ENCODE measurements around the gene IRF4.

The IRF4 gene

DNA sequence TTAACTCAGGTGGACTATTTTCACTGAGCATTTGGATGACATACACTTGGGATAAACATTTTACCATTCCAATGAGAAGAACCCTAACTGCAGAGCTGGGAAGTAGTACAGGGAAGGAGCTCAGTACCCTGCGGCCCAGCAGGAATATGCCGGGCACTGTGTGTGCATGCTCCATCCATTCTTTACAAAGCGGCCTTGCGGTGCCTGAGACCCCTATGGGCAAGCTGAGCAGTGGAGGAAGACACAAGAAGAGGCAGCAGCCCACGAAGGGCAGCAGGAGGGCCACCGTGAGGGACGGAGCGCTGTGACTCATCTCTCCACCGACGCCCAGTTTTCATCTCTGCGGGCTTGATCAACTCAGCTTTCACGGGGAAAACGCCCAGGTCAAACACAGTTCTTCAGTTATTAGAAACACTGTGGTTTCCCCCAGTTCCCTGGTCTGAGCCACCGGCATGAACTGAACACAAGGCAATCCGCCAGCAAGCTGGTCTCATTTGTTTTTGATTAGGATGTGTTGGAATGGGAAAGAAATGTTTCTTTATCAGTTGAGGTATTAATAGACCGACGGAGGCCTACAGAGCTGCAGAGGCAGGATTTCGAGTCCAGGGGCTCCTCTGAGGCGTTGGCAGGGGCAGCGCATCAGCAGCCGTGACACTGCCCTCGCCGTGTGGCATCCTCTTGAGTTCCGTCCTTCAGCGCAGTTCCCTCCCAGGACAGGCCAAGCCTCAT is 44.9 kb downstream of the IRF4 start:
- no peak overlapping the region for H3K27ac ChIP-seq
- DNase-seq (ENCODE audit: low read depth, low spot score) = no peak

DNA sequence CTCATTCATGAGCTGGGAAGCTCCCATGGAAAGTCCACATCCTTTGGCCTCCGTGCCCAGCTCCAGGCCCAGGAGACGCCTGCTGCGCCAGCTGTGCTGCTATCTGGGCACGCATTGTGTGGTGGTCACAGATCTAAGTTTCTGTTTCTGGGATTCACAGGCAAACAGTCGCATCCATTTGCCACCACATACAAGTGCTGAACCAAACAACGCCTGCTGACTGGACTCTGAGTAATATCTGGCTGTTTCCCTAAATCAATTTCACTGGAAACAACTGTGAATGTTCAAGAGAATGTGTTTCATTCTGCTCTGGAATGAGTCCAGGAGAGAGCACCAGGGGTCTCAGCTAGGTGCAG is 45.5 kb downstream of the IRF4 start:
- DNase-seq (ENCODE audit: low read depth, low spot score) = no peak
- no peak overlapping the region for H3K27ac ChIP-seq

DNA sequence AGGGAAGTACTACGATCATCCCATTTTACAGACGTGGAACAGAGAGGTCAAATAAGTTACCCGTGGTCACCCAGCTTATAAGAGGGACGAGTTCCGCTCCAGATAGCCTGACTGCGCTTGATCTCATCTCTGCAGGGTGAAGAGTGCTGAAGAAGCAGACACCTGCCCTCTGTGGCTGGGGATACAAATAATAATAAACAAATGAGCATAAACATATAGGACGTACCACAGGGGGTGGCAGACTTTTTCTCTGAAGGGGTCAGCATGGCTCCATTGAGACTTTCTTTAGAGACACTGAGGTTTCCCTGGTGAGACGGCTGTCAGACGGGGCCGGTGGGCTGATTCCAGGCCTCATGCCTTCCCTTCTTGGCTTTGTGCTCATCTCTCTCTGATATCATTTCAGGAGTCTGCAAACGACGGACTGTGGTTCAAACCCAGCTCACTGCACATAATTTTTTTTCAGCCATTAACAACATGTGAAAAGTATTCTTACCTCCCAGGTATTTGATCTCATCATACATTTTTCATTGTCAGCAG is 47.1 kb downstream of the IRF4 start:
- DNase-seq (ENCODE audit: low read depth, low spot score) = no peak

DNA sequence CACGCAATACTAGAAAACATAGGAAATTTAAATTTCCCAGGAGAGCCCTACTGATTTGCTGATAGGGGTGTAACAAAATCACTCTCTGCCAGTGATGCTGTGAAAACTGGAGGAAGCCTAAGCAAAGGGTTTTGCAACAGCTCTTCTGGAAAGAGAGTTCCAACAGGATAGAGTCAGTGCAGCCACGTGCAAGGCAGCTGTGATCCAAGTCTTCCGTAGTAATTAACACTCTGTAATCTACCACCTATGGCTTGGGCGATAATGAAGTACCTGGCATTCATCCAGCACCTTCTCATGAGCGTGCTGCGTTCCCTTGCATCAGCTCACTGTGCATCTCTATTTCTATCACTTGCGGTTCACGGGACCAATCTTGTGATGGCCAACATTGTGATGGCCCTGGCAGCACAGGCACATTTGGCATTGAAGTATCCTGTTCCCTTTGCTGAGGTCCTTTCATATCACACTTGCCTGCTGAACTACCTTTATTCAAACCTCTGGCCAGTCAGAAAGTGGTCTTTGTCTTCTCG is 48.2 kb downstream of the IRF4 start:
- no peak overlapping the region for H3K27ac ChIP-seq
- DNase-seq (ENCODE audit: low read depth, low spot score) = no peak

More for the DNA sequence above, 47.1 kb downstream of the IRF4 start:
- H3K27ac ChIP-seq = no peak overlapping the region

DNA sequence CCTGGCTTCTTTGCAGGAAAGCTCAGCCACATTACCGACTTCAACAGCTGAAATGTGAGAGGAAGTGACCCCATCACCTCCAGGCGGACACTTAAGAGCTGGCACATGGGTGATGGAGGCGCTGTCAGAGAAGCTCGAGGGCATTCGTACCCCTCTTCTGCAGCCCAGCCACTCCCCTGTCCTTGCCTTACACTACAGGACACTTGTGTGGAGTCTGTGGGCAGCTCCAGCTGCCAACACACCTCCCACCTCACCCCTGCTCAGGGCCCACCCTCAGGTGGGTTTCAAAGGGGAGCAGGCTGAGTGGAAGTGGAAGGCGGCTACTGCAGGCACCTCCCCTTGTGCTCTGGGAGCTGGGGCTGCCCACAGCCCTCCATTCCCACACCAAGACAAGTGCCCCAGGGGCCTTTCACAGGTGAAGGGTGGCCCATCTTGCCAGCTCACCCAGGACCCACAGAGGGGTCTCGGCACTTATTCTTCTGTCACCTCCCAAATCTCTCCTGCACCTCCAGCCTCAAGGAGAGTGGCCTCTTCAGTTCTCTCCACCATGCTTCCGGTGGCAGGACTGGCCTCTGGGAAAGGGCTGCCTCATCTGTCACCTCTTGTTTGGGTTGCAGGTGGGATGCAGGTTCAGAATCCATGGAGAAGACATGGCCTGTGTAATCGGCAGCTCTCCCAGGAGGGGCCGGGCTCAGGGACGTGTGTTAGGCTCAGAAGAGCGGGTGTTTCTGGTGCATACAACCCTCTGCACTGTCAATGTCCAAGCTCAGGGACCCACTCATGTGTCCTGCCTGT is 49.8 kb downstream of the IRF4 start:
- H3K27ac ChIP-seq = no peak overlapping the region
- no peak for DNase-seq (ENCODE audit: low read depth, low spot score)

DNA sequence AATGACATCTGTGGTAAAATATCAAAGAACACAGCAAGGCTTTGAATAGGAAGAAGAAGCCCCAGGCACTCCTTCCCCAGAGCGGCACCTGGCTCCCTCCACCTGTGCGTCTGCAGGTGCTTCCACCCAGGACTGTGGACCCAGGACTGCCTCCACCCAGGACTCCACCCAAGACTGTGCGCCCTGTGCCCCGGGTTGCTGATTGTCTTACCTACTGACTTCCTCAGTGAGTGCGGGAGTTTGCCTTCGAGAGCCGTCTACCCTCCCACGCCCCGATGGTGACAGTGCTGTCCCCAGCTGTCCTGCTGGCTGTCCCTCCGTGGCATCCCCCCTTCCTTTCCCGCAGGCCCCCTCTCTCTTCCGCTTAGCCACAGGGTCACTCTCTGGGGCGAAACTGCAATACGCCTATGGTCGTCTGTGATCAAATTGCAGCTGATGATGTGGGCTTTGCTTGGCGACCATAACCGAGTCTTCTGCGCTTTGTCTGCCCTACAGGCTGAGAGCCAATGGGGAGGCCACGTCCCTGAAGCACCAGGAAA is 52.1 kb downstream of the IRF4 start:
- no peak overlapping the region for H3K27ac ChIP-seq
- no peak for DNase-seq (ENCODE audit: low read depth, low spot score)

DNA sequence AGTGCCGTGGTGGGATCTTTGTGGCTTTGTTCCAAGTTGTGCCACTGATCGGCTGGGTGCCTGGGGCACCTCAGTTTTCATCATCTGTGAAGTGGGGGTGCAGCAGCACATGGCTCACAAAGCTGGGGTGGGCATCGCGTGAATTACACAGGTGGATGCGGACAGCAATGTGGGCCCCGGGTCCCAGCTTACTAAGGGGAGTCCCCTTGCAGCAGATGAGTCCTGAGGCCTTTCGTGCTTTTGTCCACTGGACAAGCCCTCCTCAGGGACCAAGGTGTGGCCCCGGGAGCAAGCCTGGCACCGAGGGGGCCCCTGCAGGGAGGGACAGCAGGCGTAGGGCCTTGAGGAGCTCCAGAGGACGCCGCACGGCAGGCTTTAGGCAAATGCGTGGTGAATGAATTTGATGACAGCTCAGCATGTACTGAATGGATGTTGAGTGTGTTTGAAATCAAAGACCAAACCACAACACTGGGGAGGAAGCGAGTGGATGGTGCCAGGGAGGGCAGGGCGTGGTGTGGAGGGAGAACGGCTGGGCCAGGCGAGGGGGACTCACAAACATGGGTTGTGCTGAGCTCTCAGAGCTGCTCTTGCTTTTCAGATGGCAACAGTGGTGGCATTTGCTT is 53.2 kb downstream of the IRF4 start:
- DNase-seq (ENCODE audit: low read depth, low spot score) = no peak
- H3K27ac ChIP-seq = no peak overlapping the region

DNA sequence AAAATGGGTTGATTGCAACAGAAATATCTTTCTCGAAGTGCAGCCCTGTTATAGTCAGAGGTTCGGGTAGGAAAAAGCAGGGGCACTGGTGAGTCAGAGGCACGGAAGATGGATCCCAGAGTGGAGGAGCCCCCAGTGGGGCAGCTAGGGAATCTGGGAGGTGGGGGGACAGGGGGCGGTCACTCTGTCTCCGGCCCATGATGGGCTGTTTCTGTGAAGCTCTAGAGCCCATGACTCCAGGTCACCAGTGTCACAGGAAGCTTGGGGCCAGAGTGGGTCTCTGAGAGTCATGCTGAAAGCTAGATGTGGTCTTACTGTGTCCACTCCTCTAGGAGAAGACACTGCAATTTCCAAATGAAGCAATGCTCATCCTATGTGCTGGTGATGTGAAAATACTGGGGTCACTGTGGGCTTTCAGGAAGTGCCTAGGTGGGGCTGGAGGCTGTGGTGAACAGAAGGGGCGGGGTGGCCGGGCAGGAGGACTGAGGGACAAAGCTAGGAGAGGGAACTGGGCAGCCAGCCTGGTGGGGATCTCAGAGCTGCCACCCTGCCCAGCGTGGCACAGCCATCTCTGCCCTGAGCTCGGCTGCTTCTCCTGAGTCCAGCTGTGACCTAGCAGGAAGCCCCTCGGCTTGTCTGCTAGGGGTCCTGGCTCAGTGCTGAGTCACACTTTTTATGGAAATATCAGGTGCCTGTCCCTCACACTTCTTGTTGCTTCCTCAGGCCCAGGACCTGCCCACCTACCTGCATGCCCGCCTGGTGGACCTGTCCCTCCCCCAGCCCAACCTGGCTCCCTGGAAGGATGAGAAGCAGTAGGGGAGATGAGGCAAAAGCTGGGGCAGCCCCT is 54.2 kb downstream of the IRF4 start:
- no peak for DNase-seq (ENCODE audit: low read depth, low spot score)

DNA sequence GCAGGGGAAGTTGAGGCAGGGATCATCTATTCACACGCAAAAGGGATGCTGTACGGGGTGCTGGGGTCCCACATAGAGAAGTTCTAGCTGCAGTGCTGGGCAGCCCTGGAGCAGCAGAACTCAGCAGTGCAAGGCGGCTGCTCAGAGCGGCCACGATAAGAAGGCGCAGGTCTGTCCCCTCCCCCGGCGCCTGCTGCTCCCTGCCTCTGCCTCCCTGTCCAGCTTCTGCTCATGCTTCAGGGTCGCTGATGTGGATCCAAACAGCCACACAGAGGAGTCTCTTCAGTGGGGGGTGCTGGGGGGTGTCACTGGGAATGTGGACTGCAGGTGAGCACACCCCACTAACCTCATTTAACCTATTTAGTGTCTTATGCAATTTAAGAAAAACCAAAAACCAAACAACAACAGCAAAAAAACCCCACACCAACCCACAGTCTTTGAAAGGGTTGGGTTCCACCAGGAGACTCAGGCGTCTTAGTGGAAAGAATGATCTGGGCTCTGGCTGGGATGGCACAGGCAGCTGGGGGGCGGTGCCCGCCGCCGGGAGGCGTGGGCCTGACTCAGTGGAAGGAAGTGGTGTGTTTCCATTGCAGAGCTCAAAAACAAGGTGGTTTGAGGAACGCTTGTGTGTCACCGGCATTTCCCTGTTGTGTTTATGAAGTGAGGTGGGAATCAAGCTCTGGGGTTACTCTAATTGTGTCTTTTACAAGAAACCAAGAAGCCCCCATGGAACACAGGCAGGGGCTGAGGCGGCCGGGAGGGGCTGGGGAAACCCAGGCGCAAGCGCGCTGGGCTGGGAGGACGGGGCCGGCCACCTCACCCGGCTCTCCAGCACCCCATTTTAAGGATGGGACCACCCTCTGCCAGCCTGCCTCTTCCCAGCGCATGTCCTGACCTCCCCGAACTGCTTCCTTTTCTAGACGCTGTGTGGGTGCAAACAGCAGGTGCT is 55.1 kb downstream of the IRF4 start:
- H3K27ac ChIP-seq = no peak overlapping the region
- DNase-seq (ENCODE audit: low read depth, low spot score) = no peak

More for the DNA sequence above, 54.2 kb downstream of the IRF4 start:
- H3K27ac ChIP-seq = no peak overlapping the region

DNA sequence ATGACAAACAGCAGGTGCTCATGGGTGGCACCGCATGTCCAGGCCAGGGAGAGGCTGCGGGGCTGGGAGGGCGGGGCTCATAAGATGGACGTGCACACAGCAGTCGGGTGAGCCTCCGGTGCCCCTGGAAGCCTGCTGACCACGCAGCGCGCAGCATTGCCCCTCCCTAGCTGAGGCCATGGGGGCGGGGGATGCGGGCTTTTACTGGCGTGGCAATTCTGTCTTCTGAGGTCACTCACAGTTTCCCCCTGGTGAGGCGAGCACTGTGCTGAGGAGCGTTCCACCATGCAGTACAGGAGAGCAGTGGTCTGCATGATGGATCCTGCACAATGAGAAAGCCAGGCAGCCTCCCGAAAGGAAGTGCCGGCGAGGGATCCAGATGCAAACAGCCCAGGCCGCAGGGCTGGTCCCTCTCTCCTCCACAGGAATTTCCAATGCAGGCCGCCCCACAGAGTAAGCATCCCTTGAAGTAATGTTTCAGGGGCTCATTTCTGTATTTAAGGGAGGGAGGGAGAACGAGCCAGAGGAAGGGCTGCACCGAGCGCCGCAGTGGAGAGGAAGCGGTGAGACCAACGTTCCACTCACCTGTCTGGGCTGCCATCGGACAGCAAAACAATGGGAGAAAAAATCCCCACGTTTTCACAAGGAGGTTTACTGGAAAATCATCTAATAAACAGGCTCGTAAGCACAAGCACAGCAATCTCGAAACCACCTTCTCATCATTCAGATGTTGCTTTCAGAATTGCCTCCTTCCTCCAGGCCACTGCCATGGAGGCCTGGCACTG is 56.0 kb downstream of the IRF4 start:
- no peak overlapping the region for H3K27ac ChIP-seq
- DNase-seq (ENCODE audit: low read depth, low spot score) = no peak

DNA sequence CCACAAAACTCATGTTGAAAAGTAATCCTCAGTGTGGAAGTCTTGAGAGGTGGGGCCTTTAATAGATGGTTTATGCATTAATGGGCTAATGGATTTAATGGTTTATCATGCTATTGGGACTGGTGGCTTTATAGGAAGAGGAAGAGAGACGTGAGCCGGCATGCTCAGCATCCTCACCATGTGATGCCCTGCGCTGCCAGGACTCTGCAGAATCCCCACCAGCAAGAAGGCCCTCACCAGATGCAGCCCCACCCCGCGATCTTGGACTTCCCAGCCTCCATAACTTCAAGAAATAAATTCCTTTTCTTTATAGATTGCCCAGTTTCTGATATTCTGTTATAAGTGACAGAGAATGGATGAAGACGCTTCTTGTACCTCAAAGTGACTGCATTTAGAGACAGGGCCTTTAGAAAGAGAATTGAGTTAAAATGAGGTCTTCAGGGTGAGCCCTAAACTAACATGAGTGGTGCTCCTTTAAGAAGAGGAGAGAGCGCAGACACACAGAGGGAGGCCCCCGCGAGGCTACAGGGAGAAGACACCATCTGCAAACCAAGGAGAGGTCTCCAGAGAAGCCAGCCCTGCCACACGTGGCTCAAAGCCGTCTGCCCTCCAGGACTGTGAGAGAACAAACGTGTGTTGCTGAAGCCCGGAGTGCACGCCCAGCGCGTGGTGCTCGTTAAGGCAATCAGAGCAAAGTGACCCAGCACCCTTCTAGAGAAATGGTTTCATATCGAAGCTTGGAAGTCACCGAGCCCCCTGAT is 56.9 kb downstream of the IRF4 start:
- no peak for DNase-seq (ENCODE audit: low read depth, low spot score)
- no peak overlapping the region for H3K27ac ChIP-seq

DNA sequence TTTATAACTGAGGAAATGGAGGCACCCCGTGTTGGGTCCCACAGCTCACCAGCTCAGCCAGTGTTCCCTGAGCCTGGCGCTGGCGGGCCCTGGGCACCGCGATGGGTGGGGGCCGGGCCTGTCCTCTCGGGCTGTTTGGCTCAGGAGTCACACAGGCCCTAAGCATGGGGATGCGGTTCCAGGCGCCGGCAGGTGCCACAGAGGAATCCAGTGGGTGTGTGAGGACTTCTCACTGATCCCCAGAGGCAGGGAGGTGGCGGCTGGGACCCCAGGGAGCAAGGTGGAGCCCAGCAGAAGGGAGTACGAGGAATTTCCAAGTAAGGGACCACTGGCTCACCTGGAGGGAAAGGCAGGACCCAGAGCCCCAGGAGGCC is 57.5 kb downstream of the IRF4 start:
- no peak for DNase-seq (ENCODE audit: low read depth, low spot score)
- no peak overlapping the region for H3K27ac ChIP-seq

DNA sequence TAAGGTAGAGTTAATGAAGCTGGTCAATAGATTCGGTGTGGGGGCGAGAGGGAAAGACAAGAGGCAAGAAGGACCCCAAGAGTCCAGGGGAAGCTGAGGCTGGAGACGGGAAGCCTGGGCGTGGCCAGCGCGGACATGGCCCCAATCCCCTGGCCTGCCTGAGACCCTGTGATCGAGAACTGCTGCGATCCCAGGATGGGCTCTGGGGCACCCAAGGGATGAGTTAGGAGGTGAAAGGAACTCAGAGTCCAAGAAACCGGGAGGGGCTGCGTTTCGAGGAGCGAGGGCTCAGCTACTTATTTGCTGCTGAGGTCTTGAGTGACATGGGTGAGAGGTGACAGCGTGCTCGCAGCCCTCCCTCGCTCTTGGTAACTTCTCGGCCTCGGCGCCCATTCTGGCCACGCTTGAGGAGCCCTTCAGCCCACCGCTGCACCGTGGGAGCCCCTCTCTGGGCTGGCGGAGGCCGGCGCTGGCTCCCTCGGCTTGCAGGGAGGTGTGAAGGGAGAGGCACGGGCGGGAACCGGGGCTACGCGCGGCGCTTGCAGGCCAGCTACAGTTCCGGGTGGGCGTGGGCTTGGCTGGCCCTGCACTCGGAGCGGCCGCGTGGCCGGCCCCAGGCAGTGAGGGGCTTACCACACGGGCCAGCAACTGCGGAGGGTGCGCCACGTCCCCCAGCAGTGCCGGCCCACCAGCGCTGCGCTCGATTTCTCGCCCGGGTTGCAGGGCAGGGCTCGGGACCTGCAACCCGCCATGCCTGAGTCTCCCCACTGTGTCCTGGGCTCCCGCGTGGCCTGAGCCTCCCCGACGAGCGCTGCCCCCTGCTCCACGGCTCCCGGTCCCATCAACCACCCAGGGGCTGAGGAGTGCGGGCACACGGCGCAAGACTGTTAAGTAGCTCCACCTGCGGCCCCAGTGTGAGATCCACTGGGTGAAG is 58.2 kb downstream of the IRF4 start:
- H3K27ac ChIP-seq = no peak overlapping the region
- no peak for DNase-seq (ENCODE audit: low read depth, low spot score)

DNA sequence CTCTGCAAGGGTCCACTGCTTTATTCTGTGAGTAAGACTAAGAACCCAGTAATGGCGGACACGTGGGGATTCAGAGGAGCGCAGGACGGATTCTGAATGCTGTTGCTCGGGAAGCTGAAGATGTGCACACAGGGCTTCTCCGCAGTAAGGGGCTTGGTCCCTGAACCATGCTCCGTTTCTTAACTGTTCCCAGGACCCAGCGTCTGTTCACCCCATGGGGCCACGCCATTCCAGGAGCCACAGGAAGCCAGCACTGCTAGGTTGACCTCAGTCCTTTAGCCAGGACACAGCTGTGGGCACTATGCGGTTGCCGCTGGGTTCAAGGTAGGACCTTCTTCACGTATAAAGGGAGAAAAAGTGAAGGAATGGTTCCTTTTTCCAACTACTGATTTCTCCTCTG is 59.8 kb downstream of the IRF4 start:
- no peak overlapping the region for H3K27ac ChIP-seq
- DNase-seq (ENCODE audit: low read depth, low spot score) = no peak

DNA sequence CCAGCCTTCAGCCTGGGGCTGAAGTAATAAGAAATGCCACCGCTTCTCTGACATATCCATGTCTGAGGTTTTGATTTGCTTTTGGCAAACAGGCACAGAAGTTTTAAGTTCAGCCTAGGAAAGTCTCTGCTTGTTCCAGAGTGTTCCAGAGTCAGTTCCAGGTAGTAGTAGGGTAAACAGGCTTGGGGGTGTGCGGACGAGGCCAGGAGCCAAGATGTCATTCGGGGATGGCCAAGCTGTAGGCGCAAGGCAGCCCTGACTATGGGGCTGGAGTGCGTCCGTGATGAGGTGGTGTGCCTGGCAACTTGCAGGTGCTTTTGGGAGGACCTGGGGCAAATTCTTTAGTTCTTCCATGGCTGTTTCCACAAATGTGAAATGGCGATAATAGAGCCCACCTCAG is 60.3 kb downstream of the IRF4 start:
- no peak overlapping the region for H3K27ac ChIP-seq
- no peak for DNase-seq (ENCODE audit: low read depth, low spot score)

All from epithelial cell of prostate (primary cell).